Activated T-helper 1 cell treated with anti-CD3 and anti-CD28 coated beads, Interleukin-12 subunit alpha, Interleukin-12 subunit beta, Interleukin-2, Interleukin-4 antibody, amounts not matched to agents 30 ng/mL and 10 ng/mL and 1 ng/mL, durations not matched to agents 14 hours and 24 hours and 36 hours (primary cell): ENCODE results near the gene TFF2. TPM values are rescaled to one million over a fixed set of nuclear protein-coding genes. Genes with fewer than 3 reads are reported as not detected.

Experiments
- DNase-seq: peaks from one replicate; pipeline ENCODE4 v3.0.0; 2021; ENCODE audit warnings: low spot score
- H3K27ac Mint-ChIP-seq: one replicate; pipeline ENCODE4 v1.8.0; 2021; ENCODE audit warnings: mild to moderate bottlenecking, mixed read lengths
- H3K27me3 Mint-ChIP-seq: one replicate; pipeline ENCODE4 v1.8.0; 2022; ENCODE audit warnings: mild to moderate bottlenecking, moderate library complexity, mixed read lengths; ENCODE audit not compliant: insufficient read depth
- H3K36me3 Mint-ChIP-seq: one replicate; pipeline ENCODE4 v1.8.0; 2021; ENCODE audit warnings: low read depth, mixed read lengths
- H3K4me1 Mint-ChIP-seq: one replicate; pipeline ENCODE4 v1.8.0; 2021; ENCODE audit warnings: low read depth, mixed read lengths
- H3K4me3 Mint-ChIP-seq: one replicate; pipeline ENCODE4 v1.8.0; 2021; ENCODE audit warnings: mild to moderate bottlenecking, moderate library complexity, mixed read lengths
- H3K9me3 Mint-ChIP-seq: one replicate; pipeline ENCODE4 v1.8.0; 2021; ENCODE audit warnings: mixed read lengths
- intact Hi-C: fragments of 100-400 bp; cut with micrococcal nuclease; formaldehyde crosslinking; loops from one replicate; pipeline ENCODE4 v1.15.1; 2024
- total RNA-seq: library from RNA; stranded (reverse); gene quantifications from 2 replicates; pipeline ENCODE4 v1.2.3, GENCODE V29; 2022

The TFF2 gene
- total RNA-seq, 1 donor from 2014 or later: not detected

DNA sequence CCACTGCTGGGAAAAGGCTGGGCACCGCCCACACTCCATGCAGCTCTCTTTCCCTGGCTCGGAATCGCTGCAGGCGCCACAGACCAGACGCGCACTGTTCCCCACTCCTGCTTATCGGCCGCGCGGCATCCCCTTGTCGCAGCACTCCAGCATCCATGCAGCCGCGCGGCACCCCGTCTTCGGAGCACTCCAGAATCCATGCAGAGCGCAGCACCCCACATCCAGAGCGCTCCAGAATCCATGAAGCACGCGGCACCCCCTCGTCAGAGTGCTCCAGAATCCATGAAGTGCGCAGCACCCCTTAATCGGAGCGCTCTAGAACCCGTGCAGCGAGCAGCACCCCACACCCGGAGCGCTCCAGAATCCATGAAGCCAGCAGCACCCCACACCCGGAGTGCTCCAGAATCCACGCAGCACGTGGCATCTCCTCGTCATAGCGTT lies 45.1 kb downstream of the TFF2 start:
- no peak overlapping the region for H3K27ac Mint-ChIP-seq
- intact Hi-C loops: loop anchor here (10.0 kb wide), 1 partner anchor 209 kb away; the partner anchor contains the start of gene SLC37A1
- H3K36me3 Mint-ChIP-seq: no peaks in the 10 kb centered on the region
- no peak for DNase-seq
- H3K9me3 Mint-ChIP-seq: no peaks in the 10 kb centered on the region
- peaks cover 18% of the 10 kb centered on the region for H3K27me3 Mint-ChIP-seq
- H3K4me1 Mint-ChIP-seq: peaks cover 6% of the 10 kb centered on the region
- H3K4me3 Mint-ChIP-seq: no peak overlapping the region

DNA sequence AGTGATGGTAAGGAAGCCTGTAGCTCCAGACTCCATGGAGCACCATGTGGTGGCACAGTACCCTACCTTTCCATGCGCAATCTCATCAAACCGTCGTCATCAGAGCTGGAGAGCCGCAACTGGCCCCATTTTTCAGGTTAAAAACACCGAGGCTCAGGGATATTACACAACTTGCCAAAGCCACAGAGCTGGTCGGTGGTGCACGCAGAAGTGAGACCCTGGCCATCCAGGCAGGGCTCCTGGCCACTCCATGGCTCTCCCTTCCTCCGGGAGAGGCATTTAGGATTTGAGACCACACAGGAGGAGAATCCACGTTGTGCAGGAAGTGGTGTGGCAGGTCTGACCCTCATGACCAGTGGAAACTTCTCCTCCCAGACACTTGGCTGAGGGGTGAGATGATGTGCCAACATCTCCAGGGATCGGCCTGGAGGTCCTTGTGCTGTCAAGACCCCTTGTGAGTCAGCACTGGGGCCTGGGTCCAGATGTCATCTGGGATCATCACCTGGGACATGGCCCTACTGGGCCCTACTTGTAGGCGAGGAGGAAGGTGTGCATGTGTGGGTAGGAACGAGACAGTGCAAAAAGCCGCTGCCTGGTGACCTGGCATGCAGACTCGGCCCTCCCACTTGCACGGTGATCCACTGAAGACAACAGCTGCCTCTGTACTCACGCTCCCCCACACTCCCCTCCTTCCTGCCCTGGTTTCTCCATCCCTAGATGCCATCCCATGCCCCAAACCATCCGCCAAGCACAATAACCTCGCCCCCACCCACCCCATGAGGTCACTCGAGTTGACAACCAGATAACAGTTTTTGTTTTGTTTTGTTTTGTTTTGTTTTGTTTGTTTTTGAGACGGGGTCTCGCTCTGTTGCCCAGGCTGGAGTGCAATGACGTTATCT lies 46.0 kb downstream of the TFF2 start:
- no peaks in the 10 kb centered on the region for H3K9me3 Mint-ChIP-seq
- DNase-seq: no peak

DNA sequence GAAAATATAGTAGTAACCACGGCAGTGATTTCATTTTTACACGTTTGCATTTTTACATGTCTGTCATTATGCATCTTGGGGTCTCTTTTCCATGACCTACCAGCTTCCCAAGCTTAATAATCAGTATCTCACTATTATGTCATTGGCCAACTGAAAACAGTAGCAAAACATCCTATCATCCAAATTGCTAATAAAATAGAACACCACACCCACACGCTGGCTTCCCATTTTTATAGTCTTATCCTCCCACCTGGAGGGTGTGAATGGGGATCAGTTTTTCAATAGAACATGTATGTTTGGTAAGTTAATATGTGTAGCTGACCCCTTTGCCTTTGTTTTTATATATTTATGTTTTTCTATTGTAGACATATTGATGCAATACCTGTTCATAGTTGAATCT lies 47.4 kb downstream of the TFF2 start:
- intact Hi-C loops: loop anchor here (10.0 kb wide), 1 partner anchor 211 kb away; the partner anchor contains the start of gene SLC37A1
- H3K4me1 Mint-ChIP-seq: peaks cover 15% of the 10 kb centered on the region

More for the DNA sequence above, 46.0 kb downstream of the TFF2 start:
- intact Hi-C loops: loop anchor here (10.0 kb wide), 1 partner anchor 210 kb away; the partner anchor contains the start of gene SLC37A1
- Mint-ChIP-seq H3K4me1 (peaks cover 11% of the 10 kb centered on the region), H3K27me3 (peaks cover 16% of the 10 kb centered on the region), H3K27ac (no peak overlapping the region), H3K36me3 (no peaks in the 10 kb centered on the region), H3K4me3 (no peak overlapping the region)

DNA sequence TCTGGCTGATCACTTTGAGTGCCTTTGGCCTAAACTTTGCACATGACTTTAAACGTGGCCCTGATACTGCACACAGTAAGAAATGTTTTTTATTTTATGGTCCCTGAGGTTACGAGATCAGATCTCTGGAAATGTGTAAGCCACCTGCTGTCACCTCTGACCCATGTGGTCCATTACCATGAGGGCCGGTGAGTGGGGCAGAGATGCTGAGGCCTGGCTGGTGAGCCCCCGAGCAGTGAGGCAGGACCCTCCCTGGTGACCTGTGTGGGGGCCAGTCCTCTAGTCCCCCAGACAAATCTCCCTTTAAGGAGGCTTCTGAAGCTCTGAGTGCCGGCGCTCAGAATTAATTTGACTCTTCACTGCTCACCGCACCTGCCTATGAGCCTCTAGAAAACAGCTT lies 48.0 kb downstream of the TFF2 start:
- Mint-ChIP-seq H3K9me3 (no peaks in the 10 kb centered on the region), H3K27ac (no peak overlapping the region), H3K4me3 (no peak overlapping the region), H3K36me3 (no peaks in the 10 kb centered on the region), H3K27me3 (peaks cover 10% of the 10 kb centered on the region), H3K4me1 (peaks cover 15% of the 10 kb centered on the region)
- intact Hi-C loops: loop anchor here (10.0 kb wide), 1 partner anchor 212 kb away; the partner anchor contains the start of gene SLC37A1
- no peak for DNase-seq

More for the DNA sequence above, 47.4 kb downstream of the TFF2 start:
- H3K9me3 Mint-ChIP-seq: no peaks in the 10 kb centered on the region
- H3K27me3 Mint-ChIP-seq: peaks cover 12% of the 10 kb centered on the region
- DNase-seq: no peak
- no peak overlapping the region for H3K4me3 Mint-ChIP-seq
- H3K36me3 Mint-ChIP-seq: no peaks in the 10 kb centered on the region
- no peak overlapping the region for H3K27ac Mint-ChIP-seq

DNA sequence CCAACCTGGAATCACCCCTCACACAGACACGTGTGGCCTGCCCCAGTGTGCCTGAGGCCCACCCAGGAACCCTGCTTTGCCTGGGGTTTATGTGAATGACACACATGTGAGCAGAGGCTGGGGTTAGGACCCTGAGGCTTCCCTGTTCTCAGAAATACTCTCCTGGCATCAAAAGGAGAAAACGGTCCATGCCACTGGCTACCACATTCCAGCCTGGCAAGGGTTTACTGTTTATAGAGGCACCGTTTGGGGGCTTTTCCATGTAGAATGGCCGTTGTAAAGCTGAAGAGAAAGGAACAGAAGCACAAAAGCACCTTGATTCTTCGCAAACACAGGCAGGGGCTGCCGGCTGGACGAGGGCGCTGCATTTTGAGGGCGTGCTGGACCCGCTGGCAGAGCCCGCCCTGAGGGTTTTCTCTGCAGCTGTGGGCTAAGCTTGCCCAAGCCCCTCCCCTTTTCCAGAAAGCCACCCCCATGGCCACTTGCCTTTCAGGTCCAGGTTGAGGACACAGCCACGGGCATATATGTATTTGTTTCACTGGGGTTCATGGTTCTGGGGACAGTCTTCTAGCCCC lies 48.6 kb downstream of the TFF2 start:
- peaks cover 7% of the 10 kb centered on the region for H3K27me3 Mint-ChIP-seq
- H3K4me3 Mint-ChIP-seq: no peak overlapping the region
- H3K9me3 Mint-ChIP-seq: no peaks in the 10 kb centered on the region
- no peak overlapping the region for H3K27ac Mint-ChIP-seq
- DNase-seq: no peak
- H3K36me3 Mint-ChIP-seq: peaks cover under 1% of the 10 kb centered on the region
- H3K4me1 Mint-ChIP-seq: peaks cover 15% of the 10 kb centered on the region
- intact Hi-C loops: loop anchor here (10.0 kb wide), 1 partner anchor 213 kb away; the partner anchor contains the start of gene SLC37A1

DNA sequence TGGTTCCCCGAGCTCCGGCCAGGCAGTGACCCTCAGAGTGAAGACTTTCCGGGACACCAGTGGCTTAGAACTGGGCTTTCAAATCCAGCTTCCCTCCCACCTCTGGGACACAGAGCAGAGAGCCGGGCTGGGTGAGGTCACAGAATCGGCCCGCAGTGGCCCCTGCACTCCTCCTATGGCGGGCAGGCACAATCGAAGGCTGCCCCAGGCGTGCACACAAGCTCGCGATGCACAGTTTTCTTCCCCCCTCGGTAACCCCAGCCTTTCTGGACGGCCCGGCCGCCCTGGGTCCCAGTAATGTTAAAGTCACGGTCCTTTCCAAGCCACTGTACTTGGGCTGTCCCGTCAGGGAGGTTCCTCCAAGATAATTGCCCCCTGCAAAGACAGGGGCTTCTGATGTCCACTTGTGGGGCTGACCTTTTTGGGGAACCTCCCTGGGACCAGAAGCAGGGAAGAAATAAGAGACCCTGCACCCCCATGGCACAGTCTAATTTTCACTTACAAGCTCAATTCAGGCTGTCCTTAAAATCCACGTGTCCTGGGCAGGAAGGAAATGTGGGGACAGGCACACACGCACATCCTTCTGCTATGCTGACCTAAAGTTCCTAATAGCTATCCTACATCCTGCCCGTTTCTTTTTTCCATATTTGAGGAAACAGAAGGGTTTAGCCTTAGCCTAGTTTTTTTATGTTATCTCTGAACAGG lies 49.3 kb downstream of the TFF2 start:
- no peak overlapping the region for H3K27ac Mint-ChIP-seq
- no peaks in the 10 kb centered on the region for H3K9me3 Mint-ChIP-seq
- H3K4me3 Mint-ChIP-seq: no peak overlapping the region
- H3K36me3 Mint-ChIP-seq: peaks cover 2% of the 10 kb centered on the region
- peaks cover 3% of the 10 kb centered on the region for H3K27me3 Mint-ChIP-seq
- DNase-seq: no peak
- intact Hi-C loops: loop anchor here (10.0 kb wide), 1 partner anchor 213 kb away; the partner anchor contains the start of gene SLC37A1
- H3K4me1 Mint-ChIP-seq: peaks cover 15% of the 10 kb centered on the region

DNA sequence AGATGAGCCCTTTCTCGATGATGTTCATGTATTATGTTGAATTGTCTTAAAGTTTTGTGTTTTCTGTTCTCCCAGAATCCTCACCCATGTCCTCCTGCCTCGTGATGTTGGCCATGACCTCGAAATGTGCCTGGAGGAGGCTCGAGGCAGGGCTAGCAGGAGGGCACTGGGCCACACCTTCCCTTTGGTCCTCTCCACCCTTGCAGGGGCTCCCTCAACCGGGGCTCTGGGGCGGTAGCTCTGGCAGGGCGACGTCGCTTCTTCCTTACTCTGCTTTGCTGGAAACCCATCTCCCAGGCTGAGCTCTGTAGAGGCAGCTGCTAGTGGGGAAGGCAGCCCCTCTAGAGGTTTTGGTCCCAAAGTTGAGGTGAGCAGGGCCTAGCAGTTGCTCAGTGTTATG lies 49.8 kb downstream of the TFF2 start:
- intact Hi-C loops: loop anchor here (10.0 kb wide), 1 partner anchor 214 kb away; the partner anchor contains the start of gene SLC37A1
- H3K4me3 Mint-ChIP-seq: no peak overlapping the region
- no peaks in the 10 kb centered on the region for H3K9me3 Mint-ChIP-seq
- DNase-seq: no peak
- H3K27me3 Mint-ChIP-seq: peaks cover 3% of the 10 kb centered on the region
- no peak overlapping the region for H3K27ac Mint-ChIP-seq
- peaks cover 4% of the 10 kb centered on the region for H3K36me3 Mint-ChIP-seq
- H3K4me1 Mint-ChIP-seq: peaks cover 15% of the 10 kb centered on the region

DNA sequence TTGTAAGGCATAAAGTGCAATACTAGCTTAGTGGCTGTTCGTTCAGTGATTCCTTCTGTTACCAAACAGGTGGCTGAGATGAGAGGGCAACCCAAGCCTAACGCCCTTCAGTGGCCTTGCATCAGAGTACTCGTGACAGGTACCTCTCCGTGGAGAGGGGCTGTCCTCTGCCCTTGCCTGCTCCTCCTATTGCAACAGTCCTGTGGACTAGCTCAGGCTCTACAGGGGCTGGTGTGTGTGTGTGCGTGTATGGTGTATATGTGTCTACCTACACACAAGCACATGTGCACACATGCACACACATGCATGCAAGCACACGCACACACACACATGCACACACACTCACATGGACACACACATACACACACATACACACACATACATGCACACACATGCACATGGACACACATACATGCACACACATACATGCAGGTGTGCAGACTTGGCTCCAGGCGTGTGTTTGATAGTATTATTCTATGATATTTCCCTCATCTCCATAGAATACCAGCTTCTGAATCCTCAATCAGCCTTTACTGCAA lies 50.7 kb downstream of the TFF2 start:
- H3K9me3 Mint-ChIP-seq: no peaks in the 10 kb centered on the region

DNA sequence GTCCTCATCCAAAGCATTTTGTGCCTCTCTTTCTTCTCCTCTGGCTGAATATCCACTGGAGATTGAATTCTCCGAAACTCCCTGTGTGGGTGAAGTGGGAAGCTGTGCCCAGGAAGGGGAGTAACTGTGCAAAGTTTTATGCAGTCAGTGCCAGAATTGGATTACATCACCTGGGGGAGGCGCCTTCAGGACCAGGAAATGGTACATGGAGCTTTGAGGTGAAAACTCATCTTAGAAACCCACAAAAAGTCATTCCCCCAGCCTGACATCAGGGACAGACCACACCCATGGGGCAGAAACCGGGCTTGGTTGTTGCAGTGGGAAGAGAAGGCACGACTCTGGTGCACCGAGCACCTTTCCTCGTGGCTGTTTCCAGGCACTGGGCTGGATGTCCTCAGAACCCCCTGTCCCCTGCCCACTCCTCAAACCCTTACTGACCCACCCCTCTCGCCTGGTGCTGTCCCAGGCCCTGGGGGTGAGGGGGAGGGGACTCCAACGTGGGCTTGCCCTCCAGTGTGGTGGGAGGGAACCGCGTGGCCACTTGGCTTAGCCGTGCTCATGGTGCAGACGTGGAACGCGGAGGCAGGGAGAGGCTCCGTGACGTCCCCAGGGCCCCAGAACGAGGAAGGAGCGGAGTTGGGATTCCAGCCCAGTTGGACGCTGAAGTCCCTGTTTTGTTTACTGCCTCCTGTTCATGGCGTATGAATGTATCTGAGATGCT lies 51.3 kb downstream of the TFF2 start:
- Mint-ChIP-seq H3K9me3 (no peaks in the 10 kb centered on the region), H3K36me3 (peaks cover 9% of the 10 kb centered on the region), H3K27ac (no peak overlapping the region), H3K27me3 (no peaks in the 10 kb centered on the region), H3K4me3 (no peak overlapping the region), H3K4me1 (peaks cover 15% of the 10 kb centered on the region)
- peak; percentile 46 for DNase-seq
- intact Hi-C loops: loop anchor here (10.0 kb wide), 1 partner anchor 215 kb away; the partner anchor contains the start of gene SLC37A1

More for the DNA sequence above, 50.7 kb downstream of the TFF2 start:
- no peak for DNase-seq
- H3K4me1 Mint-ChIP-seq: peaks cover 15% of the 10 kb centered on the region
- H3K27ac Mint-ChIP-seq: no peak overlapping the region
- intact Hi-C loops: loop anchor here (10.0 kb wide), 1 partner anchor 215 kb away; the partner anchor contains the start of gene SLC37A1
- H3K4me3 Mint-ChIP-seq: no peak overlapping the region
- no peaks in the 10 kb centered on the region for H3K27me3 Mint-ChIP-seq
- peaks cover 7% of the 10 kb centered on the region for H3K36me3 Mint-ChIP-seq

DNA sequence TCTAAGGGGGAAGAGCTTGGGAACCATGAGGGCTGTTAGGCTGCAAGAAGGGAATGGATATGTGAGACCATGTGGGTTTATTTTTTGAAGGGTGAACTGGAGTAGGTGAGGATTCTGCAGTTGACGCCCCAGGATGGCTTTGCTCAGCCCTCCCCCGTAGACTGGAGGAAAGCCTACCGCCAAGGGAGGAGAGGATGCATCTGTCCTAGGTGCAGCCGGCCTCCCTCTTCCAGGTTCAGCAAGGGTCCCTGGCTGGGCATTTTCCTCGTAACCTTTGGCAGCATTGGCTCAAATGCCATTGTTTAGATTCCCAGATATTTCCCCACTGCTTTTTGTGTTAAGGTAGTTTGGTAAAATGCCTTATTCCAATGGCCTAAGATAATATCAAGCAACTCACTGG lies 52.1 kb downstream of the TFF2 start:
- intact Hi-C loops: no loop called here
- Mint-ChIP-seq H3K27ac (no peak overlapping the region), H3K4me1 (peaks cover 15% of the 10 kb centered on the region), H3K4me3 (no peak overlapping the region), H3K9me3 (no peaks in the 10 kb centered on the region), H3K27me3 (no peaks in the 10 kb centered on the region), H3K36me3 (peaks cover 11% of the 10 kb centered on the region)
- DNase-seq: no peak

DNA sequence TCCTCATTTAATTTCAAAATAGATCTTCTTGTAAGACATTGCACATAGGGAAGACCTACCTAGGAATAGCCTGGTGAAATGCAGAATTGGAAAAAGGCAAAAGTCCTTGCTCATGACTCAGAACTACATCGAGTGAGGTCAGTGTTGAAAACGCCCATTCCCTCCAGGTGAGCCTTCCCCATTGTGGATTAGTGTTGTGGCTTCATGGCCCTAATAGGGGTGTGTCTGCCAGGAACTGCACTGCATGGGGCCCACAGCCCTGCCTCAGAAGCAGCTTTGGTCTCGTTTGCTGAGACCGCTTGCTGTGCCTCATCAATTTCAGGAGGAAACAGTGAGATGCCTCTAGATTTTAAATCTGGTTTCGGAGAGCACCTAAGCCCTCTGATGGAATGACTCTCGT lies 52.6 kb downstream of the TFF2 start:
- H3K27ac Mint-ChIP-seq: no peak overlapping the region
- H3K9me3 Mint-ChIP-seq: no peaks in the 10 kb centered on the region
- intact Hi-C loops: no loop called here
- no peak for DNase-seq
- H3K4me1 Mint-ChIP-seq: peaks cover 15% of the 10 kb centered on the region
- H3K4me3 Mint-ChIP-seq: no peak overlapping the region
- H3K27me3 Mint-ChIP-seq: no peaks in the 10 kb centered on the region
- H3K36me3 Mint-ChIP-seq: peaks cover 11% of the 10 kb centered on the region

DNA sequence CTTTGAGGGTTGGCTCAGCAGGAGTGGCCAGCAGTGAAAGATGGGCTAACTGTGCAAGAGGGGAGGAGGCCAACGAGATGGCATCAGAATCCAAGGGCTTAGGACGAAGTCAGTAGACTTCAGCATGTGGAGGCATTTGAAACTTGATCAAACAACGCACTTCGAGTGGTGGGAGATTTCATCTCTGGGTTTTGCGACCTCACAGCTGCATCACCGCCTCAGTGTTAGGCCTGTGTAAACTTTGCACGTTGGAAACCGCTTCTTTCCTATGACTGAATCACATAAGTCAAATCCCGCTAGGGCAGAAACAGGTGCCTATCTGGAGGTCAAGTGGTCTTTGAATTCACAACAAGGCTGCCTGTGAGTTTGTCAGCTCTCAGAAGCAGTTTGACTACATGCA lies 53.4 kb downstream of the TFF2 start:
- Mint-ChIP-seq H3K36me3 (peaks cover 11% of the 10 kb centered on the region), H3K4me3 (no peak overlapping the region), H3K27ac (no peak overlapping the region), H3K4me1 (peaks cover 15% of the 10 kb centered on the region), H3K27me3 (no peaks in the 10 kb centered on the region), H3K9me3 (no peaks in the 10 kb centered on the region)
- intact Hi-C loops: no loop called here
- DNase-seq: no peak
